Measurements from ENCODE around the gene COQ10A. TPM values are rescaled to one million over a fixed set of nuclear protein-coding genes. Genes with fewer than 3 reads are reported as not detected.

Gene COQ10A
- total and polyA plus RNA-seq, 10 of the 15 experiments (the other 5 are each of a cell fraction or from before 2014, with no cell fraction given), result 3.3 to 19.5 (median 6.9) TPM

DNA sequence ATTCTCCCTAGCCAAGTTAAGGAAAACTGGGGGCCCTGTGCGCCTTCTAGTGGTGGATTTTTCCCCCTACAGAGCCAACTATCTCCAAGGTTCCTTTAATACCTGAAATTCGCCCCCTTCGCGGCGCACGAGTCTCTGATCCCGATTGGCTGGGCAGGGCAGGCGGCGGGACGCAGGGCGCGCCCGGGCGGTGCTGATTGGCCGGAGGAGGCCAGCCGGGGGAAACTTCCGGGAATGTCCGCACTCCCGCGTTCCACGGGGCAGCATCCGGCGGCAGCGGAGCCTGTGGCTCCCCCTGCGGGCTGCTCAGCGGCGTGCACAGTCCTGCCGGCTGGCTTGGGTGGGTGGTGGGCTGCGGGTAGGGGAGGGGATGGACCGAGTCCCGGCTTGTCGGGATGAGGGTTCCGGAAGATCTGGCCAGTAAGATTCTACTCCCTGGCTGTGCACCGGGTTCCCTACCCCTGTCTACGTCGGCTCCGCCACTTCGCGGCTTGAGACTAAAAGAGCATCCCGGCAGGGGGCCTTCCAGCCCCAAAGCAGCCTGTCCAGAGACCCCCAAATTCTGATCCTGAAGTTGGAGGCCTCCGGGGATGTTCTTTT lies 42.5 kb upstream of the COQ10A start, which contains the start of gene NABP2 (continued):
- no peak for TF ChIP-seq ZNF384 (IDR thresholded peaks at IDR 0.05; ENCODE audit: borderline replicate concordance, low read depth, low read length)
- TF ChIP-seq, protein P1, sequence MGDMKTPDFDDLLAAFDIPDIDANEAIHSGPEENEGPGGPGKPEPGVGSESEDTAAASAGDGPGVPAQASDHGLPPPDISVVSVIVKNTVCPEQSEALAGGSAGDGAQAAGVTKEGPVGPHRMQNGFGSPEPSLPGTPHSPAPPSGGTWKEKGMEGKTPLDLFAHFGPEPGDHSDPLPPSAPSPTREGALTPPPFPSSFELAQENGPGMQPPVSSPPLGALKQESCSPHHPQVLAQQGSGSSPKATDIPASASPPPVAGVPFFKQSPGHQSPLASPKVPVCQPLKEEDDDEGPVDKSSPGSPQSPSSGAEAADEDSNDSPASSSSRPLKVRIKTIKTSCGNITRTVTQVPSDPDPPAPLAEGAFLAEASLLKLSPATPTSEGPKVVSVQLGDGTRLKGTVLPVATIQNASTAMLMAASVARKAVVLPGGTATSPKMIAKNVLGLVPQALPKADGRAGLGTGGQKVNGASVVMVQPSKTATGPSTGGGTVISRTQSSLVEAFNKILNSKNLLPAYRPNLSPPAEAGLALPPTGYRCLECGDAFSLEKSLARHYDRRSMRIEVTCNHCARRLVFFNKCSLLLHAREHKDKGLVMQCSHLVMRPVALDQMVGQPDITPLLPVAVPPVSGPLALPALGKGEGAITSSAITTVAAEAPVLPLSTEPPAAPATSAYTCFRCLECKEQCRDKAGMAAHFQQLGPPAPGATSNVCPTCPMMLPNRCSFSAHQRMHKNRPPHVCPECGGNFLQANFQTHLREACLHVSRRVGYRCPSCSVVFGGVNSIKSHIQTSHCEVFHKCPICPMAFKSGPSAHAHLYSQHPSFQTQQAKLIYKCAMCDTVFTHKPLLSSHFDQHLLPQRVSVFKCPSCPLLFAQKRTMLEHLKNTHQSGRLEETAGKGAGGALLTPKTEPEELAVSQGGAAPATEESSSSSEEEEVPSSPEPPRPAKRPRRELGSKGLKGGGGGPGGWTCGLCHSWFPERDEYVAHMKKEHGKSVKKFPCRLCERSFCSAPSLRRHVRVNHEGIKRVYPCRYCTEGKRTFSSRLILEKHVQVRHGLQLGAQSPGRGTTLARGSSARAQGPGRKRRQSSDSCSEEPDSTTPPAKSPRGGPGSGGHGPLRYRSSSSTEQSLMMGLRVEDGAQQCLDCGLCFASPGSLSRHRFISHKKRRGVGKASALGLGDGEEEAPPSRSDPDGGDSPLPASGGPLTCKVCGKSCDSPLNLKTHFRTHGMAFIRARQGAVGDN (IDR thresholded peaks at IDR 0.05), result no peak
- TF ChIP-seq PAX5 (IDR thresholded peaks at IDR 0.05; ENCODE audit: borderline replicate concordance, low read depth, low read length), result no peak; the same call in 1 of the 2 replicates
- TF ChIP-seq ZBED1 (IDR thresholded peaks at IDR 0.05; ENCODE audit: borderline replicate concordance), result no peak
- TF ChIP-seq EED (IDR thresholded peaks at IDR 0.05; ENCODE audit: low read depth), result peak; percentile 74
- peak; percentile 69; the same call in 1 of the 2 replicates for TF ChIP-seq PML (IDR thresholded peaks at IDR 0.05; ENCODE audit: low read length)
- TF ChIP-seq EZH2 (IDR thresholded peaks at IDR 0.05; ENCODE audit: borderline replicate concordance, control insufficient read depth, low read depth, low read length), result no peak
- peak; percentile 59 for TF ChIP-seq HCFC1 (IDR thresholded peaks at IDR 0.05; ENCODE audit: low read length)
- 0 out of 2 replicates have a peak, but pooled peaks have one; percentile 18 for TF ChIP-seq MEF2A (IDR thresholded peaks at IDR 0.05; ENCODE audit: insufficient read depth, low read depth, low read length)
- TF ChIP-seq NBN (IDR thresholded peaks at IDR 0.05), result peak; percentile 79
- TF ChIP-seq NR2C2 (IDR thresholded peaks at IDR 0.05; ENCODE audit: borderline replicate concordance, control insufficient read depth, insufficient read length, low read depth), result no peak
- TF ChIP-seq SMAD5 (IDR thresholded peaks at IDR 0.05; ENCODE audit: low read depth), result no peak
- no peak for TF ChIP-seq SMAD1 (IDR thresholded peaks at IDR 0.05; ENCODE audit: low read depth, partially characterized antibody)
- TF ChIP-seq BMI1 (IDR thresholded peaks at IDR 0.05; ENCODE audit: borderline replicate concordance), result no peak
- TF ChIP-seq ZNF622 (IDR thresholded peaks at IDR 0.05), result no peak
- peak; percentile 85 for TF ChIP-seq GABPA (IDR thresholded peaks at IDR 0.05; ENCODE audit: low read depth)
- no peak for TF ChIP-seq SREBF2 (IDR thresholded peaks at IDR 0.05; ENCODE audit: low read length)
- TF ChIP-seq, protein P2, sequence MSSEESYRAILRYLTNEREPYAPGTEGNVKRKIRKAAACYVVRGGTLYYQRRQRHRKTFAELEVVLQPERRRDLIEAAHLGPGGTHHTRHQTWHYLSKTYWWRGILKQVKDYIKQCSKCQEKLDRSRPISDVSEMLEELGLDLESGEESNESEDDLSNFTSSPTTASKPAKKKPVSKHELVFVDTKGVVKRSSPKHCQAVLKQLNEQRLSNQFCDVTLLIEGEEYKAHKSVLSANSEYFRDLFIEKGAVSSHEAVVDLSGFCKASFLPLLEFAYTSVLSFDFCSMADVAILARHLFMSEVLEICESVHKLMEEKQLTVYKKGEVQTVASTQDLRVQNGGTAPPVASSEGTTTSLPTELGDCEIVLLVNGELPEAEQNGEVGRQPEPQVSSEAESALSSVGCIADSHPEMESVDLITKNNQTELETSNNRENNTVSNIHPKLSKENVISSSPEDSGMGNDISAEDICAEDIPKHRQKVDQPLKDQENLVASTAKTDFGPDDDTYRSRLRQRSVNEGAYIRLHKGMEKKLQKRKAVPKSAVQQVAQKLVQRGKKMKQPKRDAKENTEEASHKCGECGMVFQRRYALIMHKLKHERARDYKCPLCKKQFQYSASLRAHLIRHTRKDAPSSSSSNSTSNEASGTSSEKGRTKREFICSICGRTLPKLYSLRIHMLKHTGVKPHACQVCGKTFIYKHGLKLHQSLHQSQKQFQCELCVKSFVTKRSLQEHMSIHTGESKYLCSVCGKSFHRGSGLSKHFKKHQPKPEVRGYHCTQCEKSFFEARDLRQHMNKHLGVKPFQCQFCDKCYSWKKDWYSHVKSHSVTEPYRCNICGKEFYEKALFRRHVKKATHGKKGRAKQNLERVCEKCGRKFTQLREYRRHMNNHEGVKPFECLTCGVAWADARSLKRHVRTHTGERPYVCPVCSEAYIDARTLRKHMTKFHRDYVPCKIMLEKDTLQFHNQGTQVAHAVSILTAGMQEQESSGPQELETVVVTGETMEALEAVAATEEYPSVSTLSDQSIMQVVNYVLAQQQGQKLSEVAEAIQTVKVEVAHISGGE (CRISPR knock-in tag; IDR thresholded peaks at IDR 0.05), result no peak
- TF ChIP-seq CBX5 (IDR thresholded peaks at IDR 0.05; ENCODE audit: low read depth), result no peak
- TF ChIP-seq KAT2A (conservative IDR thresholded peaks at IDR 0.05; ENCODE audit: control insufficient read depth, low read depth, low read length), result no peak
- TF ChIP-seq FOXK2 (IDR thresholded peaks at IDR 0.05), result no peak
- no peak for TF ChIP-seq SKIL (IDR thresholded peaks at IDR 0.05; ENCODE audit: low read depth, poor library complexity, severe bottlenecking)
- TF ChIP-seq SPI1 (IDR thresholded peaks at IDR 0.05; ENCODE audit: borderline replicate concordance, insufficient read depth, low read depth, low read length), result no peak
